Activated CD4-positive, alpha-beta T cell treated with anti-CD3 and anti-CD28 coated beads, Interleukin-2, amount 10 ng/mL, durations not matched to agents 7 days and 5 days (primary cell): ENCODE data around the gene POM121L12. TPM values are rescaled to one million over a fixed set of nuclear protein-coding genes. Genes with fewer than 3 reads are reported as not detected.

ENCODE experiments used
- CTCF ChIA-PET: fragments of 350-600 bp; sonication (Branson Sonifier 250); formaldehyde crosslinking; loops from one replicate; lab custom pipeline; 2021; ENCODE audit warnings: antibody characterized with exemption; lab: Charles Lee
- POLR2A ChIA-PET: fragments of 350-600 bp; sonication (Branson Sonifier 250); formaldehyde crosslinking; loops from one replicate; lab custom pipeline; 2021; ENCODE audit warnings: antibody characterized with exemption; lab: Charles Lee
- DNase-seq: peaks from one replicate; pipeline ENCODE4 v3.0.0-alpha.2; 2020
- H3K27ac Mint-ChIP-seq: one replicate; pipeline ENCODE4 v1.8.0; 2021; ENCODE audit warnings: mild to moderate bottlenecking, moderate library complexity, mixed read lengths
- H3K27me3 Mint-ChIP-seq: one replicate; pipeline ENCODE4 v1.8.0; 2021; ENCODE audit warnings: mixed read lengths
- H3K36me3 Mint-ChIP-seq: one replicate; pipeline ENCODE4 v1.8.0; 2021; ENCODE audit warnings: low read depth, mixed read lengths
- H3K4me1 Mint-ChIP-seq: one replicate; pipeline ENCODE4 v1.8.0; 2021; ENCODE audit warnings: mixed read lengths
- H3K4me3 Mint-ChIP-seq: one replicate; pipeline ENCODE4 v1.8.0; 2021; ENCODE audit warnings: mild to moderate bottlenecking, moderate library complexity, mixed read lengths
- H3K9me3 Mint-ChIP-seq: one replicate; pipeline ENCODE4 v1.8.0; 2021; ENCODE audit warnings: mixed read lengths
- total RNA-seq, 2 experiments: library from RNA; stranded (reverse); gene quantifications; one replicate each; pipeline ENCODE4 v1.2.3, GENCODE V29; 2021

Gene POM121L12
- total RNA-seq, 2 experiments from 2014 or later, result not detected

- H3K27me3 Mint-ChIP-seq, result no peaks in the 10 kb centered on the region
- CTCF ChIA-PET, result no interaction called here
- no peak overlapping the region for H3K4me3 Mint-ChIP-seq
- POLR2A ChIA-PET, result no interaction called here
- H3K27ac Mint-ChIP-seq, result no peak overlapping the region
- peaks cover 2% of the 10 kb centered on the region for H3K9me3 Mint-ChIP-seq
- H3K36me3 Mint-ChIP-seq, result no peaks in the 10 kb centered on the region
- H3K4me1 Mint-ChIP-seq, result no peaks in the 10 kb centered on the region
- DNase-seq, result no peak
Observed at GRCh38 chr7:53060066-53060465, 24.6 kb downstream of the POM121L12 start.

- no peaks in the 10 kb centered on the region for H3K36me3 Mint-ChIP-seq
- POLR2A ChIA-PET, result no interaction called here
- CTCF ChIA-PET, result no interaction called here
- no peak overlapping the region for H3K4me3 Mint-ChIP-seq
- H3K4me1 Mint-ChIP-seq, result no peaks in the 10 kb centered on the region
- peaks cover under 1% of the 10 kb centered on the region for H3K9me3 Mint-ChIP-seq
- H3K27ac Mint-ChIP-seq, result no peak overlapping the region
- H3K27me3 Mint-ChIP-seq, result no peaks in the 10 kb centered on the region
- no peak for DNase-seq
Observed at GRCh38 chr7:53062796-53063195, 27.4 kb downstream of the POM121L12 start.

- Mint-ChIP-seq H3K27ac (no peak overlapping the region), H3K4me1 (no peaks in the 10 kb centered on the region), H3K36me3 (no peaks in the 10 kb centered on the region), H3K9me3 (peaks cover 6% of the 10 kb centered on the region), H3K27me3 (no peaks in the 10 kb centered on the region), H3K4me3 (no peak overlapping the region)
- no peak for DNase-seq
- ChIA-PET POLR2A (no interaction called here), CTCF (no interaction called here)
Observed at GRCh38 chr7:53068673-53069072, 33.2 kb downstream of the POM121L12 start.

- peaks cover 8% of the 10 kb centered on the region for H3K9me3 Mint-ChIP-seq
- H3K27ac Mint-ChIP-seq, result no peak overlapping the region
- H3K27me3 Mint-ChIP-seq, result no peaks in the 10 kb centered on the region
- no peaks in the 10 kb centered on the region for H3K36me3 Mint-ChIP-seq
- H3K4me3 Mint-ChIP-seq, result no peak overlapping the region
- H3K4me1 Mint-ChIP-seq, result no peaks in the 10 kb centered on the region
- DNase-seq, result no peak
- ChIA-PET POLR2A (no interaction called here), CTCF (no interaction called here)
Observed at GRCh38 chr7:53070883-53071282, 35.5 kb downstream of the POM121L12 start.
